H1 (cell line): ENCODE measurements around the gene VAPB. TPM values are rescaled to one million over a fixed set of nuclear protein-coding genes. Genes with fewer than 3 reads are reported as not detected.

Experiments used
- CTCF ChIA-PET: fragments of 300-600 bp; sonication (Branson Sonifier 250); formaldehyde crosslinking; loops from one replicate; lab custom pipeline; 2021; ENCODE audit not compliant: partially characterized antibody; lab: Charles Lee
- POLR2A ChIA-PET: fragments of 300-600 bp; sonication (Branson Sonifier 250); formaldehyde crosslinking; loops from one replicate; lab custom pipeline; 2021; ENCODE audit warnings: inconsistent platforms; ENCODE audit not compliant: partially characterized antibody; lab: Charles Lee
- DNase-seq, 2 experiments: peaks; one replicate each; pipeline versions ENCODE4 v3.0.0 to v3.0.0-alpha.2; 2010 to 2022; ENCODE audit warnings: low spot score in 2 of 2, low read depth in 1 of 2, mixed read lengths in 1 of 2
- FAIRE-seq: peaks from 2 replicates; lab custom pipeline; 2011; peaks lifted over from hg19 to GRCh38; lab: Jason Lieb, UNC
- H2AFZ ChIP-seq: 2 replicates; pipeline ENCODE4 v1.8.1; 2012; ENCODE audit warnings: low read length, inconsistent platforms
- H2AK5ac ChIP-seq: 2 replicates; pipeline ENCODE4 v1.6.1; 2013; ENCODE audit warnings: low read depth, low read length
- H2BK120ac ChIP-seq: replicated peaks from 2 replicates; pipeline ENCODE3; 2013; ENCODE audit warnings: low read depth, low read length, inconsistent platforms
- H2BK12ac ChIP-seq: 2 replicates; pipeline ENCODE4 v1.6.1; 2013; ENCODE audit warnings: low read depth, low read length
- H2BK15ac ChIP-seq: 2 replicates; pipeline ENCODE4 v1.6.1; 2013; ENCODE audit warnings: low read length
- H2BK20ac ChIP-seq: 2 replicates; pipeline ENCODE4 v1.6.1; 2013; ENCODE audit warnings: low read length
- H2BK5ac ChIP-seq: 2 replicates; pipeline ENCODE4 v1.6.1; 2013; ENCODE audit warnings: low read depth, low read length
- H3K14ac ChIP-seq: 2 replicates; pipeline ENCODE4 v1.6.1; 2013; ENCODE audit warnings: inconsistent platforms; ENCODE audit not compliant: insufficient read length
- H3K18ac ChIP-seq: 2 replicates; pipeline ENCODE4 v1.6.1; 2013; ENCODE audit warnings: low read length; ENCODE audit errors: extremely low read depth
- H3K23ac ChIP-seq: 2 replicates; pipeline ENCODE4 v1.6.1; 2013; ENCODE audit warnings: inconsistent platforms; ENCODE audit not compliant: insufficient read length
- H3K23me2 ChIP-seq: 2 replicates; pipeline ENCODE4 v1.6.1; 2013; ENCODE audit warnings: low read depth, low read length
- H3K27ac ChIP-seq: 2 replicates; pipeline ENCODE4 v1.6.1; 2011; ENCODE audit warnings: low read depth, low read length, inconsistent platforms
- H3K27me3 ChIP-seq, 4 experiments: replicated peaks in 1 of 4; 1 replicate in 1 of 4; 2 replicates in 3 of 4; pipeline versions ENCODE4 v1.6.1 to v1.8.1; 2011 to 2013; ENCODE audit warnings: low read length in 3 of 4, mild to moderate bottlenecking in 3 of 4, inconsistent platforms in 2 of 4, mixed read lengths in 2 of 4, moderate library complexity in 1 of 4; ENCODE audit not compliant: control insufficient read depth in 3 of 4, insufficient read depth in 3 of 4; ENCODE audit errors: extremely low read depth in 1 of 4
- H3K36me3 ChIP-seq, 4 experiments: 2 replicates each; pipeline versions ENCODE4 v1.6.1 to v1.8.1; 2011 to 2013; ENCODE audit warnings: mild to moderate bottlenecking in 4 of 4, low read length in 3 of 4, moderate library complexity in 2 of 4, control low read depth in 1 of 4, inconsistent platforms in 1 of 4; ENCODE audit not compliant: insufficient read depth in 4 of 4, control insufficient read depth in 2 of 4
- H3K4ac ChIP-seq: replicated peaks from 2 replicates; pipeline ENCODE3; 2013; ENCODE audit warnings: low read length, low read depth, mixed read lengths, inconsistent platforms; ENCODE audit not compliant: insufficient read length
- H3K4me1 ChIP-seq, 4 experiments: replicated peaks in 1 of 4; 1 replicate in 1 of 4; 2 replicates in 3 of 4; pipeline versions ENCODE4 v1.6.1 to v1.8.1; 2011 to 2013; ENCODE audit warnings: low read length in 3 of 4, inconsistent platforms in 2 of 4, mixed read lengths in 1 of 4; ENCODE audit not compliant: insufficient read depth in 4 of 4, control insufficient read depth in 3 of 4
- H3K4me2 ChIP-seq, 2 experiments: 2 replicates each; pipeline versions ENCODE4 v1.6.1 to v1.8.1; 2011 to 2013; ENCODE audit warnings: low read depth in 2 of 2, low read length in 2 of 2, control low read depth in 1 of 2, inconsistent platforms in 1 of 2, mild to moderate bottlenecking in 1 of 2; ENCODE audit not compliant: insufficient read depth in 1 of 2
- H3K4me3 ChIP-seq, 4 experiments: fragments of 200-600, 300-600 bp in 1 of 4; sonication (generic), shearing (Covaris generic), sonication (Bioruptor Twin) in 1 of 4; 2 replicates each; pipeline versions ENCODE4 v1.5.1 to v1.8.1; 2011 to 2016; ENCODE audit warnings: low read length in 4 of 4, low read depth in 3 of 4, control low read depth in 2 of 4, inconsistent platforms in 2 of 4, mild to moderate bottlenecking in 2 of 4, mixed read lengths in 1 of 4, moderate library complexity in 1 of 4; ENCODE audit not compliant: insufficient read depth in 2 of 4; ENCODE audit errors: extremely low read depth in 1 of 4
- H3K56ac ChIP-seq: replicated peaks from 2 replicates; pipeline ENCODE3; 2013; ENCODE audit warnings: low read depth, mild to moderate bottlenecking, mixed read lengths, low read length, inconsistent platforms; ENCODE audit not compliant: insufficient read length
- H3K79me1 ChIP-seq: 2 replicates; pipeline ENCODE4 v1.6.1; 2013; ENCODE audit warnings: low read depth, low read length, control low read depth
- H3K79me2 ChIP-seq, 2 experiments: 2 replicates each; pipeline versions ENCODE4 v1.6.1 to v1.8.1; 2012 to 2013; ENCODE audit warnings: low read length in 2 of 2, mild to moderate bottlenecking in 2 of 2, inconsistent platforms in 1 of 2; ENCODE audit not compliant: insufficient read depth in 2 of 2, control insufficient read depth in 1 of 2
- H3K9ac ChIP-seq, 4 experiments: replicated peaks in 1 of 4; 1 replicate in 1 of 4; 2 replicates in 3 of 4; pipeline versions ENCODE4 v1.6.1 to v1.8.1; 2011 to 2013; ENCODE audit warnings: low read depth in 3 of 4, low read length in 3 of 4, control low read depth in 2 of 4, mild to moderate bottlenecking in 2 of 4, moderate library complexity in 2 of 4, inconsistent platforms in 1 of 4; ENCODE audit errors: extremely low read depth in 1 of 4
- H3K9me3 ChIP-seq, 2 experiments: 2 replicates each; pipeline versions ENCODE4 v1.6.1 to v1.8.1; 2012 to 2013; ENCODE audit warnings: mild to moderate bottlenecking in 2 of 2, moderate library complexity in 2 of 2, control low read depth in 1 of 2, inconsistent platforms in 1 of 2, low read depth in 1 of 2, low read length in 1 of 2, mixed read lengths in 1 of 2; ENCODE audit not compliant: insufficient read depth in 2 of 2
- H4K20me1 ChIP-seq, 2 experiments: replicated peaks in 1 of 2; 2 replicates each; pipeline versions ENCODE3 to v1.8.1; 2011 to 2013; ENCODE audit warnings: inconsistent platforms in 2 of 2, low read length in 2 of 2, mild to moderate bottlenecking in 1 of 2; ENCODE audit not compliant: insufficient read depth in 2 of 2, control insufficient read depth in 1 of 2
- H4K5ac ChIP-seq: 2 replicates; pipeline ENCODE4 v1.6.1; 2013; ENCODE audit warnings: low read length, low read depth, mixed read lengths, inconsistent platforms; ENCODE audit not compliant: insufficient read length
- H4K8ac ChIP-seq: 2 replicates; pipeline ENCODE4 v1.8.0; 2013; ENCODE audit warnings: mild to moderate bottlenecking, moderate library complexity, low read length, inconsistent platforms; ENCODE audit not compliant: insufficient read depth; ENCODE audit errors: extremely low read depth
- H4K91ac ChIP-seq: replicated peaks from 2 replicates; pipeline ENCODE3; 2013; ENCODE audit warnings: low read length, mixed read lengths, inconsistent platforms; ENCODE audit not compliant: insufficient read length
- ASH2L ChIP-seq: fragments of 200-600, 300-600 bp; sonication (generic); IDR thresholded peaks from one replicate; pipeline ENCODE4 v1.7.1; 2017; ENCODE audit warnings: low read length
- CEBPB ChIP-seq: IDR thresholded peaks from 2 replicates; pipeline ENCODE4 v1.6.1; 2012; ENCODE audit warnings: low read depth, low read length
- CTCF ChIP-seq, 3 experiments: IDR thresholded peaks; 1 replicate in 2 of 3; 2 replicates in 1 of 3; pipeline versions ENCODE4 v1.5.1 to v1.6.1; 2011; ENCODE audit warnings: low read length in 3 of 3, mild to moderate bottlenecking in 3 of 3, inconsistent platforms in 2 of 3, low read depth in 1 of 3, moderate library complexity in 1 of 3; ENCODE audit not compliant: insufficient read depth in 1 of 3; ENCODE audit errors: control extremely low read depth in 1 of 3
- EGR1 ChIP-seq: IDR thresholded peaks from 2 replicates; pipeline ENCODE4 v1.6.1; 2011; ENCODE audit warnings: low read depth, low read length, borderline replicate concordance
- POLR2AphosphoS5 ChIP-seq: IDR thresholded peaks from 2 replicates; pipeline ENCODE4 v1.6.1; 2011; ENCODE audit warnings: low read depth, low read length
- RFX5 ChIP-seq: IDR thresholded peaks from 2 replicates; pipeline ENCODE4 v1.6.1; 2011; ENCODE audit warnings: low read depth, low read length, improper control_type of control experiment, borderline replicate concordance
- SP2 ChIP-seq: IDR thresholded peaks from 2 replicates; pipeline ENCODE4 v1.6.1; 2012; ENCODE audit warnings: mild to moderate bottlenecking, low read length, inconsistent platforms
- TCF12 ChIP-seq: IDR thresholded peaks from 2 replicates; pipeline ENCODE4 v1.6.1; 2011; ENCODE audit warnings: low read depth, mild to moderate bottlenecking, low read length
- WGBS, 2 experiments: shearing (Covaris generic) in 1 of 2; methylation state at CpG; one replicate each; pipeline versions ENCODE4 v1.1.6 to v1.1.7; 2013 to 2015; ENCODE audit warnings: low lambda C conversion rate in 2 of 2, mixed read lengths in 2 of 2, inconsistent platforms in 1 of 2, low coverage in 1 of 2, missing lambda C conversion rate in 1 of 2; ENCODE audit not compliant: insufficient replicate concordance in 2 of 2, insufficient coverage in 1 of 2, insufficient read length in 1 of 2; ENCODE audit errors: extremely low coverage in 1 of 2, missing lambda C conversion rate in 1 of 2; 5-methylcytosine and 5-hydroxymethylcytosine counted together
- polyA plus RNA-seq, 7 experiments: library from polyadenylated mRNA; depleted of rRNA in 3 of 7; stranded (reverse) in 5 of 7; unstranded in 2 of 7; fragments of >200 nt in 5 of 7; fragments of 200-250 nt in 2 of 7; gene quantifications; 1 replicate in 5 of 7; 2 replicates in 1 of 7; 4 replicates in 1 of 7; pipeline versions ENCODE4 v1.2.1 to v1.2.3, GENCODE V29; 2011 to 2013; ENCODE audit warnings: missing spikeins in 2 of 7, mixed read lengths in 2 of 7
- total RNA-seq: library from RNA; stranded (reverse); fragmentation: NEBNext Ultra II Directional; extraction: Animal tissue kit (Norgen Biotek cat#: 25700); gene quantifications from 2 replicates; pipeline ENCODE4 v1.2.1, GENCODE V29; 2021

The VAPB gene
- total and polyA plus RNA-seq, 2 of the 8 experiments (the other 6 are each of a cell fraction or from before 2014, with no cell fraction given), result 24.4 to 62.8 TPM

GRCh38 chr20:58494923-58495622 lies 106.0 kb downstream of the VAPB start:
- POLR2A ChIA-PET, result no interaction called here

More at GRCh38 chr20:58494923-58495622, 106.0 kb downstream of the VAPB start:
- Histone ChIP-seq H2BK12ac (0 out of 2 replicates have a peak overlapping the region, but pooled peaks have one; percentile 39), H3K79me1 (no peaks in the 10 kb centered on the region), H2AK5ac (no peak overlapping the region), H2BK120ac (no peak overlapping the region), H4K91ac (no peak overlapping the region), H3K23ac (no peak overlapping the region), H3K9me3 (peaks cover 0 to under 1% of the 10 kb centered on the region in 2 experiments; a peak in 1 of 4 replicates), H3K4me3 (no peak overlapping the region), H2BK15ac (no peak overlapping the region), H4K5ac (no peak overlapping the region), H3K79me2 (peaks cover 0 to 5% of the 10 kb centered on the region in 2 experiments; a peak in 2 of 4 replicates), H3K9ac (no peak overlapping the region), H3K4ac (no peak overlapping the region), H3K36me3 (peaks cover 0 to 4% (median 0%) of the 10 kb centered on the region in 4 experiments; a peak in 1 of 8 replicates), H3K18ac (no peak overlapping the region), H4K20me1 (peaks cover 0 to 5% of the 10 kb centered on the region in 2 experiments), H2BK5ac (no peak overlapping the region), H3K56ac (no peak overlapping the region), H3K14ac (no peak overlapping the region), H3K4me1 (peaks cover 0 to 2% (median 0%) of the 10 kb centered on the region in 4 experiments; a peak in 1 of 7 replicates), H2AFZ (no peak overlapping the region), H3K23me2 (peaks cover 3% of the 10 kb centered on the region), H3K27me3 (no peaks in the 10 kb centered on the region; a peak in 1 of 7 replicates), H4K8ac (no peak overlapping the region), H2BK20ac (no peak overlapping the region), H3K27ac (no peak overlapping the region), H3K4me2 (no peak overlapping the region)
- CTCF ChIA-PET, result no interaction called here
- no peak for DNase-seq
- 89% methylated on average over 12 of the region's 13 CpGs; no CpG with 5 or more reads in 1 of the 2 experiments for WGBS, 2 experiments
- no peak for FAIRE-seq
- TF ChIP-seq CEBPB (no peak), TCF12 (no peak), RFX5 (no peak), SP2 (no peak), CTCF (IDR thresholded peaks at IDR 0.05; ENCODE audit: control extremely low read depth in 1 of 3, insufficient read depth in 1 of 3, low read depth in 1 of 3, low read length in 3 of 3) (no peak), EGR1 (no peak), POLR2AphosphoS5 (no peak), ASH2L (no peak)
